Activated T-helper 2 cell treated with anti-CD3 and anti-CD28 coated beads, Interferon-gamma antibody, Interleukin-2, Interleukin-4, amounts not matched to agents 10 μg/mL and 5 μg/mL and 100 μg/mL, durations not matched to agents 14 hours and 24 hours and 36 hours (primary cell): Measurements from ENCODE around the gene HIRA. TPM values are rescaled to one million over a fixed set of nuclear protein-coding genes. Genes with fewer than 3 reads are reported as not detected.

ENCODE experiments used
- DNase-seq: peaks from one replicate; pipeline ENCODE4 v3.0.0; 2021; ENCODE audit warnings: low spot score
- H3K27ac Mint-ChIP-seq: one replicate; pipeline ENCODE4 v1.8.0; 2021; ENCODE audit warnings: mixed read lengths
- H3K27me3 Mint-ChIP-seq: one replicate; pipeline ENCODE4 v1.8.0; 2021; ENCODE audit warnings: low read depth, mixed read lengths
- H3K36me3 Mint-ChIP-seq: one replicate; pipeline ENCODE4 v1.8.0; 2021; ENCODE audit warnings: low read depth, mixed read lengths
- H3K4me1 Mint-ChIP-seq: one replicate; pipeline ENCODE4 v1.8.0; 2021; ENCODE audit warnings: low read depth, mixed read lengths
- H3K4me3 Mint-ChIP-seq: one replicate; pipeline ENCODE4 v1.8.0; 2021; ENCODE audit warnings: low read depth, mild to moderate bottlenecking, moderate library complexity, mixed read lengths
- H3K9me3 Mint-ChIP-seq: one replicate; pipeline ENCODE4 v1.8.0; 2021; ENCODE audit warnings: mixed read lengths
- intact Hi-C: fragments of 100-400 bp; cut with micrococcal nuclease; formaldehyde crosslinking; loops from one replicate; pipeline ENCODE4 v1.15.1; 2023
- total RNA-seq: library from RNA; stranded (reverse); gene quantifications from 2 replicates; pipeline ENCODE4 v1.2.3, GENCODE V29; 2022

HIRA gene
- total RNA-seq, 1 donor from 2014 or later, result 36.0 TPM

DNA sequence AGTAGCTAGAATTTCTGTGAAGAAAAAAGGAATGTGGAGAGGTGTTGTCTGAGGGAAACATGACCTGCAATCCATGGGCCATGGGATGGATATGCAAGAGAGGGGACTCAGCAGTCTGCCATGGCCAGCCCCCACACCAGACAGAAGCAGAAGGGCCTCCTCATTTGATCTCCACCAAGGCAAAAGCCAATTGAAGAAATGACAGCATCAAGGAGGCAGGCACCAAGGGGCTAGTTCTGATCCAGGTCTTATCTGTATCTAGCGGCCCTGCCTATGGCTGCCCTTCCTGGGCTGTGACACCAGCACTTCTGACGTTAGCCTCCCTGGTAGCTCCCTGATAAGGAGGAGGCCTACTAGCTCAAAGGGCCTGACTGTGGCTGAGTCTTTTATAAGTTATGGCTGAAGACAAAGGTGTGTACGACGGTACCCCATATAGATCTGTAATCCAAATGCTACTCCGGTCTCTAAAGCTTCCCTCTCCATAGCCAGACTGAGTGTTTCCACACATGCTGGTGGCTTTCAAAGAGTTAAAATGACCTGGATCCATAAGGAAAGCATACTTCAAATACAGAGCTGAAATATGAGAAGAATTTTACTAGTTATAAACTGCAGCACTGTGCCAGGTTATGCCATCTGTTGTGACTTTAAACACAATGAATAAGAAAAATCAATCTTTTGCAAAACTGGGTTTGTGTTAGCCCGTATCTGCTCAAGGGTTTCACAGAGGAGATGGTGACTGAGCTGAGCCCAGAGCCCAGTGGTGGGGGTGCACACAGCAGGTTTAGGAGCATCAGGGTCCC is 34.4 kb downstream of the HIRA start:
- no peak for DNase-seq
- Mint-ChIP-seq H3K36me3 (peaks cover 58% of the 10 kb centered on the region), H3K4me1 (no peaks in the 10 kb centered on the region), H3K4me3 (no peak overlapping the region), H3K27me3 (no peaks in the 10 kb centered on the region), H3K27ac (no peak overlapping the region), H3K9me3 (no peaks in the 10 kb centered on the region)
- intact Hi-C loops, result no loop called here

DNA sequence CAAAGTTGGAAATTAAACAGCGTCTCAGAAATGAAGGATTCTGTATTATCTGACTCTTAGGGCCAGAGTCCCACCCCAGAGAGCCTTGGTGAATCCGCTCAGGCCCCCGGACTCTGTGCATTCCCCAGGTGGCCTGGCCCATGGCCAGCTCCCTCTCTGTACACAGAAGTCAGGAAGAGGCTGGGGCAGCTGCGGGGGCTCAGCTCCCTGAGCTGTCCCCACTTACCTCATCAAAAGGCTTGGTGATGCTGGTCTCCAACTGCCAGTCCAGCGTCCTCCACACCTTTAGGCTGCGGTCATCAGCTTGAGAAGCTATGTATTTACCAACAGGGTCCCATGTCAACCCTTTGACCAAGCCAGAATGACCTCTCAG is 35.0 kb downstream of the HIRA start:
- no peak for DNase-seq
- no peak overlapping the region for H3K27ac Mint-ChIP-seq
- no peak overlapping the region for H3K4me3 Mint-ChIP-seq
- H3K27me3 Mint-ChIP-seq, result no peaks in the 10 kb centered on the region
- no peaks in the 10 kb centered on the region for H3K9me3 Mint-ChIP-seq
- peaks cover 56% of the 10 kb centered on the region for H3K36me3 Mint-ChIP-seq
- no peaks in the 10 kb centered on the region for H3K4me1 Mint-ChIP-seq
- intact Hi-C loops, result no loop called here

DNA sequence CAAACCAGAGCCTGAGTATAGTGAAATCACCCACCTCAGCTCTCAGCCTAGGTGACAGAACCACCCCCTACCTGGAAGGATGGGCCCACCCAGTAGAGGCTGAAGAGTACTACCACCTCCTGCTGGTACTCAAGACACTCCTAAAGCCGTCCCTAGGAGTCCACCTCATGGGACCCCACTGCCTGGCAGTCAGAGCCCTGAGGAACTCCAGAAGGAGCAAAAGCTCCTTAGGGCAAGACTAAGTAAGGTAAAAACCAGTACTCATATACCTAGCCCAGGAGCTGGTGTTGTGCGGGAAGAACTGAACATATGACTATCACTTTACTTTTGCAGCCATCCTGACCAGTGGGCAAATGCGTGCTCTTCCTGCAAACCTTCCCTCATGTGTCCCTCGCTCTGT is 36.3 kb downstream of the HIRA start:
- Mint-ChIP-seq H3K9me3 (no peaks in the 10 kb centered on the region), H3K27ac (no peak overlapping the region), H3K36me3 (peaks cover 49% of the 10 kb centered on the region), H3K4me3 (no peak overlapping the region), H3K27me3 (no peaks in the 10 kb centered on the region), H3K4me1 (no peaks in the 10 kb centered on the region)
- DNase-seq, result no peak
- intact Hi-C loops, result no loop called here

DNA sequence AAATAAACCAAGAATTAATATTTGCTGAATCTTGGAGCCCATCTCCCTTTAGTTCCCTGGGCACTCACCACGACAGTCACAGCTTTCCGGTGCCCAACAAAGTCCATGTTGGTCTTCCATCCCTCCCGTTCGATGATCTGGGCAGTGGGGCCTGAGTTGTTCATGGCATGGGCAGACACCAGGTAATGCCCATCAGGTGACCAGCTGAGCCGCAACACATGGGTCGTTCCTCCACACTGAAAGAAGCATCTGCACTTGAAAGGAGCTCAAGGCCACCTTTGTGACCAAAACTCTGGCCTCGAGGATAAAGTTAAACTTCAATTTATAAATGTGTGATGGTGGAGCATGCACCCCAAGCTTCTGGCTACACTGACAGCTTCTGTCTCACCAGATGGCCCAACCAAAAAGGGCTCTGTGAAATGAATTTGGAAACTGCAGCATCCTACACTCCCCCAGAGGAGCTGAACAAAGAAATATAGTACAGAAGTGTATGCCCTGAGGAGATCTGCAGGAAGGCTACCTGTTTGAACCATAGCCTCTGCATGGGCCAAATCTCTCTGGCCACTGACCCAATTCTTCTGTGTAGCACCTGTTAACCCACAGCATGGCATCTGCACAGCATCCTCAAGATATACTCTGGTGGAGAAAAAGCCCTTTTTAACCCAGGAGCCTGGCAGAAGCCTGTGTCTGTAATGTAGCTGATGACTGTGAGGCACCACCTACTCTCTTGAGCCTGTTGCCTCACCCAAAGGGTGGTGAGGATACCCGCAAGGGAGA is 37.1 kb downstream of the HIRA start:
- peaks cover 51% of the 10 kb centered on the region for H3K36me3 Mint-ChIP-seq
- no peaks in the 10 kb centered on the region for H3K27me3 Mint-ChIP-seq
- H3K4me1 Mint-ChIP-seq, result no peaks in the 10 kb centered on the region
- H3K27ac Mint-ChIP-seq, result no peak overlapping the region
- H3K4me3 Mint-ChIP-seq, result no peak overlapping the region
- intact Hi-C loops, result no loop called here
- no peaks in the 10 kb centered on the region for H3K9me3 Mint-ChIP-seq
- DNase-seq, result no peak

DNA sequence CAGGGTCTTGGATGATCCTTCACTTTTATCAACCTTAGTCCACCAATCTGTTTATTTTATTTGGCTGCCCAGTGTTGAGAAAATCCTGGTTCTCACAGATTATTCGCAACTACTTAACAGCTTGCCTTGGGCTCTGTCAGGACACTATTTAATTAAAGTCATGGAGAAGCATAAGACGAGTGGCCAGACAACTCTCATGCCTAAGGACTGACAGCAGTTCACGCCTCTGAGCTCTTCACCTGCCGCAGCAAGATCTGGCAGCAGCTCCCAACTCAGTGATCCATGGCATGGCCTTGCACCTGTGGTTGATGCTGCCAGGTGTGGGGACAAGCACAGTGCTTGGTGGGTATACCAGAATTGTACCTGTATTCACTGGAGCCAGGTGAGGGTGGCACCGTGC is 37.8 kb downstream of the HIRA start:
- Mint-ChIP-seq H3K27ac (no peak overlapping the region), H3K4me3 (no peak overlapping the region), H3K9me3 (no peaks in the 10 kb centered on the region), H3K36me3 (peaks cover 53% of the 10 kb centered on the region), H3K27me3 (no peaks in the 10 kb centered on the region), H3K4me1 (no peaks in the 10 kb centered on the region)
- DNase-seq, result no peak
- intact Hi-C loops, result no loop called here

DNA sequence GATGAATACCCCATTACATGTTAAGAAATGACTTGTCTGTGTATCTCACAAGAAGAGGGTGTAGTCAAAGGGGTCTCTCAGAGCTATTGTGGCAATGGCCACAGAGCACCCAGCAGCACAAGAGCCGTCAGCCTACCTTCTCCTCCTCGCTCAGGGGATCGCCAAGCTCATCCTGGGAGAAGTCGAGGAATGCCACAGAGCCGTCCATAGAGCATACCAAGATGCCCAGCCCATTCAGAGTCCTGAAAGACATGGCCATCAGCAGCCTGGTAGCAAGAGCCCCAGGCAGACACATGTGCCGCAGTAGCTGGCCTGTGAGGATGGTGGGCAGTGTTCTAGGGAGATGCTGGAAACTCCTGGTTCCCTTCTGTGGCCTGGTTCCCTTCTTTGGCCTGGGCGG is 44.0 kb downstream of the HIRA start:
- Mint-ChIP-seq H3K27ac (no peak overlapping the region), H3K36me3 (peaks cover 67% of the 10 kb centered on the region), H3K27me3 (no peaks in the 10 kb centered on the region), H3K9me3 (no peaks in the 10 kb centered on the region), H3K4me3 (no peak overlapping the region), H3K4me1 (no peaks in the 10 kb centered on the region)
- intact Hi-C loops, result no loop called here
- DNase-seq, result no peak

DNA sequence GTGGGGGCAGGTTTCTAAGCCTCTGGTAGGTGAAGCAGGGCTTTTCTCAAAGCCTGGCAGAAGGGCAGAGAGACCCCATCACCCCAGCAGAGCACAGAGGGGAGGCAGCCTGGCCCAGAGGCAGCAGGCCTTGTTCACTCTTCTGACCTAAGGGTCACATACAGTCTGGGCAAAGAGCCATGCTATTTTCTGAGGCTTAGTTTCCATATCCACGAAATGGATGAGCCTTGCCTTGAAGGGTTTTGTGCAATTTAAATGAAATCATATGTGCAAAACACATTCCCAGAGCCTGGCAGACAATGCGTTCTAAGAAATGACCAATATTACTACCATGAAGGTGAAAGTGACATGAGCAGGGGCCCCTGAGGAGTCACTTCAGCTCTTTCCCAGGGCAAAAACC is 44.5 kb downstream of the HIRA start:
- no peak overlapping the region for H3K4me3 Mint-ChIP-seq
- peaks cover 71% of the 10 kb centered on the region for H3K36me3 Mint-ChIP-seq
- intact Hi-C loops, result no loop called here
- no peaks in the 10 kb centered on the region for H3K4me1 Mint-ChIP-seq
- DNase-seq, result no peak
- no peak overlapping the region for H3K27ac Mint-ChIP-seq
- no peaks in the 10 kb centered on the region for H3K9me3 Mint-ChIP-seq
- no peaks in the 10 kb centered on the region for H3K27me3 Mint-ChIP-seq

DNA sequence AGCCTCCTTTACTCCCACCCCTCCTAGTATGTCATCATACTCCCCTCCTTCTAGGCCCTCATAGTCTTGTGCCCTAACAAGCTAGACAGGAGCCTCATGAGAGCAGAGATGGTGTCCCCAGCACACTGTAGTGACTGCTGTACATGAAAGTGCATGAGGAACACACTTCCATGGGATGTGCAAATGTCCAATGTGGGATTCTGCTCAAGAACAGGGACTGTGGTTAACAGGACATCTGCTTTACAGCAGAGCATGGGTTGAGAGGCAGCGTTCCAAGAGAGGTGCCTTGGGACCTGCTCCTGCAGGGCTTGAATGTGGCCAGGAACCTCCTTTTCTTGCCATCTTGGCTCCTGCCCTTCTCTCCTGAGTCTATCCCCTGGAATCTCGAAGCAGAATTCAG is 45.3 kb downstream of the HIRA start:
- H3K9me3 Mint-ChIP-seq, result no peaks in the 10 kb centered on the region
- intact Hi-C loops, result no loop called here
- H3K4me1 Mint-ChIP-seq, result no peaks in the 10 kb centered on the region
- no peak overlapping the region for H3K4me3 Mint-ChIP-seq
- no peaks in the 10 kb centered on the region for H3K27me3 Mint-ChIP-seq
- DNase-seq, result no peak
- H3K36me3 Mint-ChIP-seq, result peaks cover 75% of the 10 kb centered on the region
- H3K27ac Mint-ChIP-seq, result no peak overlapping the region

DNA sequence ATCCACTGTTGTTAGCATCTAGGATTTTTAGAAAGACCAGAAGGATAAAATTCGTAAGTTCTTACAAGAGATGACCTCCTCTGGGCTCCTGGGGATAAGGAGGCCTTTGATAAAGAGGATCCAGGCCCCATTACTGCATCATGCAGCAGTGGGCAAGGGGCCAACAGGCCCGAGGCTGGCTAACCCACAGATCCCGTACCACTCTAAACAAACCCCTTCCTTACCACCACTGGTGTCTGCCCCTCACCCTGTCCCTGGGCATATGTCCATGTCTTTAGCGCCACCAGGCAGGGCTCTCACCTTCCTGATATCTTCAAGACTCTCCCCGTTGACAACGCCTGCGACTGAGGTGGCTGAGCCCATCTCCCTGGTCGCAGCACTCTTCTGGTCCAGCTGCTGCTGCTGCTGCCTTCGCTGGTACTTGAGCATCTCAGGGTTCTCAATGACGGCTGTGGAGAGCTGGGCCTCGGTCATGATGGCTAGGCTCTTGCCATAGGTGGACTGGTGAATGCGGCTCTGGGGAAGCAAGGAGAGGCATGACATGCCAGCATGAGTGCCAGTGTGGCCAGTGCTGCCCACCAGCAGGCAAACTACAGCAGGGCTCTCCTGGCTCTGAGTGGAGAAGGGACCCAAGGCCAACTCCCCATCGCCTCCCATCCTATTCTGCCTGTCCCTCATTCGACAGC is 46.2 kb downstream of the HIRA start:
- H3K27me3 Mint-ChIP-seq, result no peaks in the 10 kb centered on the region
- H3K9me3 Mint-ChIP-seq, result no peaks in the 10 kb centered on the region
- H3K4me1 Mint-ChIP-seq, result no peaks in the 10 kb centered on the region

DNA sequence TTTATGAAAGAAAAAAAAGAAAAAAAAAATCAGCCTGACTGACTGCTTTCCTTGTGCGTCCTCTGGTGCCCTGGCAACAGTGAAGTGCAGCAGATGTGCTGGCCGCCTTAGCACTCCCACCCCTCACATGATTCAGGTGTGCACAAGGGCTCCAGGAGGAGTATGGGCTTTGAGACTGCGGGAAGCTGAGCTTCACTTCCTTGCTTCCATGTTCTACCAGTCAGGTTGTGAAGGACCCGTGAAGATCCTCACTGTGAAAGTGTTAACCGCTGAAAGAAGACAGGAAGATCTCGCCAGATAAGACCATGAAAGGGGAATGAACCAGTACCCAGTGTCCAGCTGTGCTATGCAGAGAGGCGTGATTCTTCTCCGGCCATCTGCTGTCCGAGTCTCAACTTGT is 48.2 kb downstream of the HIRA start:
- Mint-ChIP-seq H3K4me1 (no peaks in the 10 kb centered on the region), H3K27ac (no peak overlapping the region), H3K27me3 (no peaks in the 10 kb centered on the region), H3K4me3 (no peak overlapping the region), H3K9me3 (no peaks in the 10 kb centered on the region), H3K36me3 (peaks cover 60% of the 10 kb centered on the region)
- no peak for DNase-seq
- intact Hi-C loops, result no loop called here

More for the DNA sequence above, 46.2 kb downstream of the HIRA start:
- no peak overlapping the region for H3K27ac Mint-ChIP-seq
- intact Hi-C loops, result no loop called here
- peaks cover 73% of the 10 kb centered on the region for H3K36me3 Mint-ChIP-seq
- DNase-seq, result no peak
- H3K4me3 Mint-ChIP-seq, result no peak overlapping the region

DNA sequence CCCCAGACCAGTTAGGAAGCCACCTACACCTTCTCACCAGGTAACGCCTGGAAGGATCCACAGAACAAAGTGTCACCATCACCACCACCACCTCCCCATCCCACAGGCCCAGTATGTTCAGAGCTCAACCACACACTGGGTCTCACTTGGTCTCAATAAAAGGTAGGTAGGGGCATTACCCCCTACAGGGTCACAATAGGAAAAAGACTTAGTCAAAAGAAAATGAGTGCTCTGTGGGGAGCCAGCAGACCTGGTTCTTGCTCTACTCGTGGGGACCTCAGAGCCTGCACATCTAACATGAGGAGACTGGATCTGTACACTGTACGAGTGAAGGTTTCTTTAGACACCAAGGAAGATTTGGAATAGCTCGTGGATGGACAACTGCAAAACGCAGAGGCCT is 49.3 kb downstream of the HIRA start:
- Mint-ChIP-seq H3K27ac (no peak overlapping the region), H3K9me3 (no peaks in the 10 kb centered on the region)
- intact Hi-C loops, result no loop called here

DNA sequence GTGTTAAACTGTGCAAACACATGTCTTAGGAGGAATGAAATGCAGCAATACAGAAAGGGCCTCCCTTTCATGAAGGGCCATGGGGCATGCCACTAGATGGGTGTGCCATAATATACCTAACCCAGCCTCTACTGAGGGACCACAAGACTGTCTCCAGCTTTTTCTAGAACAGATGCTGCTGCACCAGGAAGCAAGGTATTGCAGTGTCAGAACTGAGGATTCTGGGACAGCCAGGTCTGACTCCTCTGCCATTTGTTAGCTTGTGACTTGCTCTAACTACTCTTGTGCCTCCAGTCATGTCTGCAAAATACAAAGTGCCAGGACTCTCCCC is 53.2 kb downstream of the HIRA start:
- no peak for DNase-seq
- Mint-ChIP-seq H3K9me3 (no peaks in the 10 kb centered on the region), H3K36me3 (peaks cover 54% of the 10 kb centered on the region), H3K27ac (no peak overlapping the region), H3K4me3 (no peak overlapping the region), H3K4me1 (no peaks in the 10 kb centered on the region), H3K27me3 (no peaks in the 10 kb centered on the region)
- intact Hi-C loops, result no loop called here

More for the DNA sequence above, 49.3 kb downstream of the HIRA start:
- no peaks in the 10 kb centered on the region for H3K4me1 Mint-ChIP-seq
- no peak overlapping the region for H3K4me3 Mint-ChIP-seq
- H3K36me3 Mint-ChIP-seq, result peaks cover 62% of the 10 kb centered on the region
- H3K27me3 Mint-ChIP-seq, result no peaks in the 10 kb centered on the region
- no peak for DNase-seq
